HT1080 (cell line): Measurements from ENCODE around the gene PROP1. TPM values are rescaled to one million over a fixed set of nuclear protein-coding genes. Genes with fewer than 3 reads are reported as not detected.
"Not testable (repeated sequence)": the region's sequence is repeated elsewhere in the genome, so short reads cannot be mapped to it uniquely, and the experiment has no call there.

Experiments
- DNase-seq: peaks from one replicate; pipeline ENCODE4 v3.0.0-alpha.2; 2015; ENCODE audit warnings: low read depth
- total RNA-seq: library from RNA; depleted of rRNA; stranded (reverse); fragments of >200 nt; shearing (Covaris generic); gene quantifications from 2 replicates; pipeline ENCODE4 v1.2.3, GENCODE V29; 2014

PROP1 gene
- total RNA-seq, 1 experiment from 2014 or later = not detected

- no peak for DNase-seq
These were observed 13.1 kb downstream of the PROP1 start for GRCh38 chr5:177982956-177983355.

DNA sequence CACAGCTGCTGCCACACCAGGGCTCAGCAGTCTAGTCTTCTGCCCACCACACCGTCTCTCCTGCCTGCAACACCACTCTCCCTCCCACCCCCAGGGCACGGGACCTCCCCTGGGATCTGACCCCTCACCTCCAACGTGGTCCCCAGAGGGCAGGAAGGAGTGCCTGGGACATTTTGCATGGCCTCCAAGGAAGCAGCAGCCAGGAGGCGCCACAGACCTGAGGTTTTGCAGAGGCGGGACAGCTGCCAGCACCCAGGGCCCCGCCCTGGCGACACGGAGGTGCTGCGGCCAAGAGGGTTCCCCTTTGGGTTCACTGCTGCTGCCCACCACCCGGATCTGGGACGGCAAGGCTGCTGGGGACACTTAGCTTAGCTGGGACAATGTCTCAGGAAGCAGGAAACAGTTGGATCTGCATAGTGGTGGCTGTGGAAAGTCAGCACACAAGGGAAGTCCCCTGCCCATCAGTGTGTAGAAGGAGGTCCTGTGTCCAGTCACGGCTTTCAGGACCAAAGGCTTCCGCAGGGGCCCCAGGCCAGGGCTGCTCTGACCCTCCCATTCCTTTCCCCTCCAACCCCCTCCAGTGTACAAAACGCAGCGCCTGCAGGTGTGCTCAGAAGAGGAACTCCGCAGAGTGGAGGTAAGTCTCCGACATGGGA is 13.8 kb downstream of the PROP1 start:
- no peak for DNase-seq

DNA sequence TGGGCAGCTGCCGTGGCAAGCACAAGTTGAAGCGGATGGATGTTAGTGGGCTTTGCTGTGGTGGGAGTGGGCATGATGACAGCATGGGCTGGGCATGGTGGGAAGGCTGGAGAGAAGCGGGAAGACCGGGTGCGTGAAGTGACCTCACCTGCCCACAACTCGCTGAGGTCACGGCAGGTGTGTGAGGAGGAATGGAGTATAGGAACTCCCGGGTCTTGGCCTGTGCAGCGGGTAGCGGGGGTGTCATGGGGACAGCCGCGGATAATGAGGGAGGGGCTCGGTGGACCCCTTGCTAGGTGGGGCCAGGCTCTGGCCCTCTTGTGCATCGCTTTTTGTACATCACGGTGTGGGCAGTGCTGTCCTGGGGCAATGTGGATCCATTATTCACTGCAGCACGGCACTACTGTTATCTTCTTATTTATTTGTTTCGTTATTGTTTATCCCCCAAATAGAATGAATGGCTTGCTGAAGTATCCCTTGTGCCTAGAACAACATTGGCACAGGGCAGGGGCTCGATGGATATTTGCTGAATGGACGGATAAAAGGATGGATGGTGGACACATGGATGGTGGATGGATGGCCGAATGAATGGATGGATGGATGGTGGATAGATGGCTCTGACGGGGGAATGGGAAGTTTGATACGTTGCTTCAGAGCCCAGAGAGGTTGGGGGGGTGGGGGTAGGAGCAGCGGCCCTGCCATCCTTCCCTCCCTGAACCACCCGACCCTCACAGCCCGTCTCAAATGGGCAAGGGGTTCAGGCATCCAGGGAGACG is 14.6 kb downstream of the PROP1 start:
- no peak for DNase-seq

DNA sequence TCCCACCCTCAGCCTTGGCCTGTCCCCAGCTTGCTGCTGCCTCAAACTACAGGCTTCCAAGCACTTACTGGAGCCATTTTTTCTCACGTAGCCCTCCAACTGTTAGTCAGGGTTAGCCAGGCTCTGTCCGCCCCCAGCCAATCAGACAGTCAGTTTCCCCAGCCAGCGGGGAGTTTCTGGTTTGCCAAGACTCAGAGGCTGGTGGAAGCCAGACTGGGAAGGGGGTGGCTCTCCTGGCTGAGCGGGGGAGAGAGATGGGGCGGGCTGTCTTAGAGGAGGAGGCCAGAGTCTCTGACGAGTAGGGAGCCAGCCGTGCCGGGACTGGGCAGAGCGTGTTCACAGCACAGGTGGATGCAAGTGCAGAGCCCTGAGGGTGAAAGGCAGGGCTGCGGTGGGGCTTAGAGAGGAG is 15.3 kb downstream of the PROP1 start:
- no peak for DNase-seq

DNA sequence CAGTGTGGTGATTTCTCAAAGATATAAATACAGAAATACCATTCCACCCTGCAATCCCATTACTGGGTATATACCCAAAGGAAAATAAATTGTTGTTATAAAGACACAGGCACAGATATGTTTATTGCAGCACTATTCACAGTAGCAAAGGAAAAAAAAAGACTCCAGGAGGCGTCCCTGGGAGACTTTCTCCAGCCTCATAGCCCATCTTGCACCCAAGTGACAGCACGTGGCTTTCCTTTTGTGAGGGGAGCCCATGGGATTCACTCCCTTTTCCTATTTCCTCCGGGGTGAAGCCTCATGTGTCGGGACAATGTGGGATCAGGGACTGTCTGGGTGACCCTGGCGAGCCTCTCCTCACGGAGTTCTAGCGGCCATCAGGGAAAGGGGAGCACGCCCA is 18.4 kb downstream of the PROP1 start:
- DNase-seq = not testable (repeated sequence)

- DNase-seq = no peak
These were observed 22.9 kb downstream of the PROP1 start for GRCh38 chr5:177973066-177973635.

DNA sequence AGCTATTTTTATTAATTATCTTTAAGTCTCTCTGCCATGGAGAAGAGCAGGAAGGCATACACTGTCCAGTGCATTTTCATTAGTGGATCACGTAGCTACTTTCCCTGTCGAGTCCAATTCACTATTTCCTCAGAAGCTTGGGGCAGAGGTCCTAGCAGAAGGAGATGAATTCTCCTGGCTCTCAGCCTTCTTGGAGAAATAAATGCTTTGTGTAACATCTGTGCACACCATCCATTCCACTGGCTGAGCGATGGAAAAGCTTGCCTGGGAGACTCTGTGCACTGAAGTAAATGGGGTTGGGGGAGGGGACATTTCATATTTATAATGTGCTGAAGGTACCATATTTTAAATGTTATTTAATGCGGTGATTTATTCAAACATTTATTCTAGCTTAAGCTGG is 23.4 kb downstream of the PROP1 start:
- DNase-seq = no peak

DNA sequence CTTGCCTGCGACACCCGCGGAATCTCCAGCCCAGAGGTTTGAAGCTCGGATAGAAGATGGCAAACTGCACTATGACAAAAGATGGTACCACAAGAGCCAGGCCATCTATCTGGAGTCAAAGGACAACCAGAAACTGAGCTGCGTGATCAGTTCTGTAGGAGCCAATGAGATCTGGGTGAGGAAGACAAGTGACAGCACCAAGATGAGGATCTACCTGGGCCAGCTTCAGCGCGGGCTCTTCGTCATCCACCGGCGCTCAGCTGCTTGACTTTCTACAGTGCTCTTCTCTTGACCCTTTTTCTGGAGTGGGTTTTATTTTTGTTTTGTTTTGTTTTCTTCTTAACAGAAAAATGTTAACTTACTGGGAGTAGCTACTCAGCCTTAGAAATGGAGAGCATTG is 24.0 kb downstream of the PROP1 start:
- DNase-seq = not testable (repeated sequence)

- no peak for DNase-seq
These were observed 27.3 kb downstream of the PROP1 start for GRCh38 chr5:177968661-177969211.

DNA sequence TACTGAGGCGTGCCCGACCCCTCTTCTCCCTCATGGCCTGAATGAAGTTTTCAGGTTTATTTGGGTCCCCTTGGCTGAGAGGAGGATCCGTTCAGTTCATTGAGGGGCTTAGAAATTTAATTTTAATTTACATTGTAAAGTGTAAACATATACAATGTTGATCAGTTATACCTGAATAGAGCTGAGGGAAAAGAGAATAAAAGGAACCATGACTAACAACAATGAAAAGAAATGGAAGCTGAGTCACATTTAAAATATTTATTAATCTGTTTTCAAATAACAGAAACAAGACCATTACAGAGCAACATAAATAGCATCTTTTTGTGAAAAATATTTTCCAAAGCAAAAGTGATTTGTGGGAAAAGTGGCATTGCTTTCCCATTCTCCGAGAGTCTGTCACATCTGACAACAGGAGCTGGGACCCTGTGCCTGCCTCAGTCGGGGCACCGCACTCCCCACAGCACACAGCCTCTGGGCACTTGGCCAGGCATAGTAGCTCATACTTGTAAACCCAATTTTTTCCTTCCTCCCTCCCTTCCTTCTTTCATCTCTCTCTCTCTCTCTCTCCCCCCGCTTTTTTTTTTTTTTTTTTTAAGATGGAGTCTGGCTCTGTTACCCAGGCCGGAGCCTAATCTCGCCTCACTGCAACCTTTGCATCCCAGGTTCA is 28.7 kb downstream of the PROP1 start:
- DNase-seq = no peak

- DNase-seq = no peak
These were observed 29.2 kb downstream of the PROP1 start for GRCh38 chr5:177966839-177967166.

GRCh38 chr5:177966009-177966838 is 29.8 kb downstream of the PROP1 start:
- no peak for DNase-seq

DNA sequence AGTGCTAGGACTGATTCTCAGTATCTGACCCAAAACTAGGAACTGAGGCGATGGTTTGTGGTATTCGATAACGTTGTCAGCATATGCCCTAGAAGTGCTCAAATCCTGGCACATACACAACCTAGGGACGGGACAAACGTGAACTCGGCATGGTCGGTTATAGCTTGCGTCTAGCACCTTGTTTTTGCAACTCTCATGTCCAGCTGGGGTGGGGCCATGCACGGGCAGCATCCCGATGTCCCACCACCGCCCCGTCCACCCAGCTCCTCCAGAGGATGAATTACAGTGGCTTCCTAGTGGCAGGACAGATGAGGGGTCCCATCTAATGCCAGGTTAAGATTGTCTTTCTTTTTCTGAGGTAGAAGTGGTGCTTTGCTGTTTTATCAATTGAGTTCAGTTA is 31.6 kb downstream of the PROP1 start:
- no peak for DNase-seq

DNA sequence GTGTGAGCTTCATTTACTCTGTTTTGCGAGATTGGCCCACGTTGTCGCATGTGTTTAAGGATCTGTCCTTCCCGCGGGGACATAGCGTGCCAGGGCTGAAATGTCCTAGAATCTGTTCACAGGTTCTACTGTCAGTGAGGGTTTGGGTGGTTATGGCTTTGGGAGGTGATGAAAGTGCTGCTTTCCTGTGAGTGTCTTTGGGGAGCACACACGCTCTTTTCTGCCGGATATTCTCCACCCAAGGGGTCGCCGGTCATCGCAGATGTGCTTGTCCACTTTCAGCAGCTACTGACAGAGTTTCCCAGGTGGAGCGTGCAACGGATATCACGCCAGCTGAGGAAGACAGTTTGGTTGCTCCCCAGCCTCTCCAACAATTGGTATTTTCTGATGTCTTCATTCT is 32.1 kb downstream of the PROP1 start:
- DNase-seq = no peak

DNA sequence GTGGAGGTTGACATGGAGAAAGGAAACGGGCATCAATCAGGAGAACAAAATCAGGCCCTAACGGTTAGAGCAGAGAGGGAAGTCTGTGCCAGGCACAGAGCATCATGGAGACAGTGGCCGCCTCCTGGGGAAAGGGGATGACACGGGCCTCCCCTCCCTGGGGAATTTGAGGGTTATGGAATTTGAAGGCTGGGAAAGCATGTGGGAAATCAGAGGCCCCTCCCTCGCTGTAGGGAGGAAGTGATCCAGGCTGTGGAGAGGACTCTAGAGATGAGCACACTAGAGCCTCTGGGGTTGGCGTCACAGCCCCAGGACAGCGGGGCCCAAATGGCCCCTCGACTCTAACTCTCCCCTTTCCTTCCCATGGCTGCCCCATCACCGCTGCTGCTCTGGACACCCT is 36.7 kb downstream of the PROP1 start:
- DNase-seq = no peak

- DNase-seq = no peak
These were observed 37.3 kb downstream of the PROP1 start for GRCh38 chr5:177958696-177959095.

DNA sequence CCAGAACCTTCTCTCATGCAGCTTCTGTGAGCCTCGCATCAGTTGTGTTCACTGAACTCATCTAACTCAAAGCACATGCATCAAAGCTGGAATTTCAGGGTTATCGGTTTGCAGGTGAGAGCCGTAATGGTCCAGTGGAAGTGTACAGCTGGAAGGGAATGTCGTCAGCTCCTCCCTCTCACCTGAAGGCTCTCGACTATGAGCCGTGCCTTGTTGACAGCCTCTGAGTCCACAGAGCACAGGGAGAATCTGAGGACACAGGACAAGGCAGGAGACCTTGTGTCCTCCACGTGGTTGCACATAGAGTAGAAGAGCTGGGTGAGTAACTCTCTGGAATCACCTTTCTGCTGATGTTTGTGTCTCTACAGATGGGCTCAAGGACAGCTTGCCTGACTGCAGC is 38.8 kb downstream of the PROP1 start:
- DNase-seq = no peak

DNA sequence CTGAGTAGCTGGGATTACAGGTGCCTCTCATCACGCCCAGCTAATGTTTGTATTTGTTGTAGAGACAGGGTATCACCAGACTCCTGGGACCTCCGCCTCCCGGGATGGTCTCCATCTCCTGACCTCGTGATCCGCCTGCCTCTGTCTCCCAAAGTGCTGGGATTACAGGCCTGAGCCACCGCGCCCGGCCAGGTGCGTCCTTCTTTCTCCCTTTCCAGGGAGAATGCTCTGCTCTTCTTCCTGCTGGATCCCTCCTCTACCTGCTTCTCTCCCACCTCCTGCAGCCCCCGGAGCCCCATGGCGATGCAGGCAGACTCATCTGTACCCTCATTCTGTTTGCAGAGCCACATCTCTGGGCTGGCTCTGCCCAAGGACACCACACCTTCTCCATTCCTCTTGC is 42.9 kb downstream of the PROP1 start:
- not testable (repeated sequence) for DNase-seq

DNA sequence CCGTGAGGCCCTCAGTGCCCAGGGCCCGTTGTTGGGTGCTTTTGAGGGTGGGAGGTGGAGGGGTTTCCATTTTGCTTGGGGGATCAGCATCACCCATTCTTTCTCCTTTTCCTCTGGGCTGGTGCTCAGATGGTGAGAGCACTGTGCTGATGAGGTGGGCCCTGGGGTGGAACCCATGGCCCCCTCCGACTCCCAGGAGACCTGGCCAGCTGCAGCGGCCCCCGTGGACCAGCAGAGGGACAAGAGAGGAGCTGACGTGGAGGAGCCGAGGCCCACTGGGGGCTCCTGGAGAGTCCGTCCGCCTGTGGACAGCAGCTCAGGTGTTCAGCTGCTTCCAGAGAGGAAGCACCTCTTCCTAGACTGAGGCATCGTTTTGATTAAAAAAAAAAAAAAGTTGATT is 46.4 kb downstream of the PROP1 start:
- DNase-seq = not testable (repeated sequence)

GRCh38 chr5:177949065-177949464 is 47.0 kb downstream of the PROP1 start:
- not testable (repeated sequence) for DNase-seq

- peak; percentile 34 for DNase-seq
These were observed 48.1 kb downstream of the PROP1 start for GRCh38 chr5:177947912-177948311.
